ENCODE measurements around the gene AUTS2. TPM values are rescaled to one million over a fixed set of nuclear protein-coding genes. Genes with fewer than 3 reads are reported as not detected.

Gene AUTS2
- total RNA-seq, 1 experiment from 2014 or later, result 50.0 TPM

GRCh38 chr7:70657989-70658632, 1059.8 kb downstream of the AUTS2 start:
- no peaks in the 10 kb centered on the region for H3K27me3 Mint-ChIP-seq (ENCODE audit: low read depth)
- ChIA-PET CTCF (no interaction called here), POLR2A (no interaction called here)
- no peak overlapping the region for H3K4me3 Mint-ChIP-seq
- no peak for DNase-seq (ENCODE audit: low spot score)
- no peaks in the 10 kb centered on the region for H3K36me3 Mint-ChIP-seq
- peaks cover 23% of the 10 kb centered on the region for H3K4me1 Mint-ChIP-seq
- no peak for ATAC-seq
- no peaks in the 10 kb centered on the region for H3K9me3 Mint-ChIP-seq
- TF ChIP-seq IRF1 (CRISPR knock-in tag; IDR thresholded peaks at IDR 0.05), result no peak
- TF ChIP-seq ATF2 (CRISPR knock-in tag; IDR thresholded peaks at IDR 0.05; ENCODE audit: borderline replicate concordance, low read depth), result no peak
- no peak for TF ChIP-seq EMX1 (CRISPR knock-in tag; IDR thresholded peaks at IDR 0.05)
- TF ChIP-seq CREM (CRISPR knock-in tag; IDR thresholded peaks at IDR 0.05), result no peak
- TF ChIP-seq ZNF396 (CRISPR knock-in tag; IDR thresholded peaks at IDR 0.05; ENCODE audit: borderline replicate concordance), result no peak
- no peak for TF ChIP-seq TEAD1 (CRISPR knock-in tag; IDR thresholded peaks at IDR 0.05)
- TF ChIP-seq PRRX2 (CRISPR knock-in tag; IDR thresholded peaks at IDR 0.05), result no peak
- TF ChIP-seq ETV6 (CRISPR knock-in tag; IDR thresholded peaks at IDR 0.05), result no peak
- no peak for TF ChIP-seq NFE2L1 (CRISPR knock-in tag; IDR thresholded peaks at IDR 0.05)
- no peak for TF ChIP-seq JUN (CRISPR knock-in tag; IDR thresholded peaks at IDR 0.05)
- TF ChIP-seq ZNF317 (CRISPR knock-in tag; IDR thresholded peaks at IDR 0.05; ENCODE audit: borderline replicate concordance, low read depth), result no peak
- H3K27ac Mint-ChIP-seq, result no peak overlapping the region

- peaks cover 20% of the 10 kb centered on the region for H3K4me1 Mint-ChIP-seq
- ATAC-seq (no peak), DNase-seq (ENCODE audit: low spot score) (no peak)
- POLR2A ChIA-PET, result no interaction called here
- TF ChIP-seq MXD4 (CRISPR knock-in tag; IDR thresholded peaks at IDR 0.05; ENCODE audit: borderline replicate concordance) (no peak), ZNF121 (CRISPR knock-in tag; IDR thresholded peaks at IDR 0.05) (no peak), AR (CRISPR knock-in tag; IDR thresholded peaks at IDR 0.05) (no peak), ZMAT4 (CRISPR knock-in tag; IDR thresholded peaks at IDR 0.05) (no peak), ZNF671 (CRISPR knock-in tag; IDR thresholded peaks at IDR 0.05) (no peak), GRHL2 (CRISPR knock-in tag; IDR thresholded peaks at IDR 0.05; ENCODE audit: insufficient replicate concordance, severe bottlenecking) (no peak), NR2C2 (CRISPR knock-in tag; IDR thresholded peaks at IDR 0.05) (no peak), ZNF423 (CRISPR knock-in tag; IDR thresholded peaks at IDR 0.05) (no peak), TCF7 (CRISPR knock-in tag; IDR thresholded peaks at IDR 0.05; ENCODE audit: low read depth) (no peak), E2F1 (CRISPR knock-in tag; IDR thresholded peaks at IDR 0.05) (no peak), ERG (CRISPR knock-in tag; IDR thresholded peaks at IDR 0.05) (no peak), NFYB (CRISPR knock-in tag; conservative IDR thresholded peaks at IDR 0.05; ENCODE audit: low read depth) (no peak)
- CTCF ChIA-PET, result no interaction called here
- H3K27ac Mint-ChIP-seq, result no peak overlapping the region
- no peaks in the 10 kb centered on the region for H3K9me3 Mint-ChIP-seq
- H3K4me3 Mint-ChIP-seq, result no peak overlapping the region
- no peaks in the 10 kb centered on the region for H3K27me3 Mint-ChIP-seq (ENCODE audit: low read depth)
- no peaks in the 10 kb centered on the region for H3K36me3 Mint-ChIP-seq
Observed at GRCh38 chr7:70659263-70659662, 1061.0 kb downstream of the AUTS2 start.
